ENCODE measurements around the gene TUBGCP6.

Gene TUBGCP6

DNA sequence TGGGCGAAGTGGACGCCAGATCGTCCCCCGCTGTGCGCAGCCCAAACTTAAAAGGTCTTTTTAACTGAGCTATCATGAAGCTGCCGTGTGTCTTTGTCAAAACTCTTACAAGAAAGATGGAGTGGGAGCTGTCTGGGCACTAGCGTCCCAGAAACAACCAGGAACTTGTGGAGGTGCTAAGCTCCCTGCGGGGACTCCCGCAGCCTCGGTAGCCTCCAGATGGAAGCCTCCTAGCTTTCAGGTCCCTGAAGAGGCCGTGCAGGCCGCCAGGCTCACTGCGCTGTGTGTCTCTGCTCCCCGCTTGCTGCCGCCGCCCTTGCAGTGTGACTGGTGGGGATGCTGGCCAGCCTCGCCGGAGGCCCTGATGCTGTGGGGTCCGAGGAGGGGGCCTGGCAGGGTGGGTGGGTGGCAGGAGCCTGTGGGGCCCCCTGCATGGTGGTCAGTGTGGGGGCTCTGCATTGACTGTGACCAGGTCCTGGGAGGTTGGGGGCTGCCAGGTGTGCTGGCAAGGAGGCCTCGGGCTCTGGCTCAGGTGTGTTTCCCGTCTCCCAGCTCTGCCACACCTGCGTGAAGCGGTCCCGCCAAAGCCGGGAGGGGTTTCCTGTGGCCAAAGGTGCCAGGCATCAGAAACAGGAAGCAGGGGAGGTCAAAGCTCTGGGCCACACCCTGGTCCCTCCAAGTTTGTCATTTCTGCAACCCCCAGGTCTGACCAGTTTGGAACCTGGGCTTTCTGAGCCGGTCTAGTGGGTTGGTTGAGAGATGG lies 57.9 kb downstream of the TUBGCP6 start:
- H3K27me3 ChIP-seq (ENCODE audit: control insufficient read depth, insufficient read depth, low read length) = peaks cover 6% of the 10 kb centered on the region; the same call in 1 of the 2 replicates
- H3K4me3 ChIP-seq (ENCODE audit: low read depth, low read length) = peak overlapping the region; percentile 66
- H3K9me3 ChIP-seq (ENCODE audit: control insufficient read depth, insufficient read depth, low read length) = no peaks in the 10 kb centered on the region
- no peak overlapping the region for H3K27ac ChIP-seq (ENCODE audit: low read depth, low read length)
- 0 out of 2 replicates have a peak, but pooled peaks cover 7% of the 10 kb centered on the region for H3K36me3 ChIP-seq (ENCODE audit: control insufficient read depth, insufficient read depth, low read length)
- H3K4me1 ChIP-seq (ENCODE audit: control insufficient read depth, insufficient read depth, low read length) = peaks cover 17% of the 10 kb centered on the region; the same call in 1 of the 2 replicates
- H3K9ac ChIP-seq (ENCODE audit: low read depth, low read length) = no peak overlapping the region

DNA sequence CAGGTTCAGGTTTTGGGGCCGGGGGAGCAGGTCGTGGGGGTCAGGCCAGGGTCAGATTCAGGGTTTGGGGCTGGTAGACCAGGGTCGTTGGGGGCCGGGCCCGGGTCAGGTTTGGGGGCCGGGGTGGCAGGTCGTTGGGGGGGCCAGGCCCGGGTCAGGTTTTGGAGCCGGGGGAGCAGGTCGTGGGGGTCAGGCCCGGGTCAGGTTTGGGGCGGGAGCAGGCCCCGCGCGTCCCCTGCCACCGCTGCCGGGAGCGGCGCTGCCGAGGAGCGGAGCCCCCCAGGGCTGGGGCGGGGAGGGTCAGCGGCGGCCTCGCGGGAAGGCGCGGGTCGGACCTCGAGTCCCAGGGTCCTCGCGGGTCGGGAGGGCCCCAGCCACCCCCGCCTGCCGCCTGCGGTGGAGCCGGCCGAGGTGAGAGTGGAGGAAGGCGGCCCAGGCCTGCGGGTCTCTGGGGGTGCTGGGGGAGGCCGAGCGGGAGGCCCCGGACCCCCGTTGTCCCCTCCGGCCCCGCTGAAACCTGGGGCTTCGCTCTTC lies 58.6 kb downstream of the TUBGCP6 start:
- Histone ChIP-seq H3K9ac (ENCODE audit: low read depth, low read length) (no peak overlapping the region), H3K36me3 (ENCODE audit: control insufficient read depth, insufficient read depth, low read length) (0 out of 2 replicates have a peak, but pooled peaks cover 4% of the 10 kb centered on the region), H3K9me3 (ENCODE audit: control insufficient read depth, insufficient read depth, low read length) (no peaks in the 10 kb centered on the region), H3K4me1 (ENCODE audit: control insufficient read depth, insufficient read depth, low read length) (peaks cover 17% of the 10 kb centered on the region; the same call in 1 of the 2 replicates), H3K4me3 (ENCODE audit: low read depth, low read length) (peak overlapping the region; percentile 66), H3K27me3 (ENCODE audit: control insufficient read depth, insufficient read depth, low read length) (peaks cover 6% of the 10 kb centered on the region; the same call in 1 of the 2 replicates), H3K27ac (ENCODE audit: low read depth, low read length) (no peak overlapping the region)

- peaks cover 17% of the 10 kb centered on the region; the same call in 1 of the 2 replicates for H3K4me1 ChIP-seq (ENCODE audit: control insufficient read depth, insufficient read depth, low read length)
- H3K9ac ChIP-seq (ENCODE audit: low read depth, low read length) = no peak within 1 kb of the TSS
- H3K36me3 ChIP-seq (ENCODE audit: control insufficient read depth, insufficient read depth, low read length) = 0 out of 2 replicates have a peak, but pooled peaks cover 3% of the 10 kb centered on the region
- H3K27ac ChIP-seq (ENCODE audit: low read depth, low read length) = no peak within 1 kb of the TSS
- peak within 1 kb of the TSS; percentile 71 for H3K4me3 ChIP-seq (ENCODE audit: low read depth, low read length)
- H3K9me3 ChIP-seq (ENCODE audit: control insufficient read depth, insufficient read depth, low read length) = no peaks in the 10 kb centered on the region
- H3K27me3 ChIP-seq (ENCODE audit: control insufficient read depth, insufficient read depth, low read length) = peaks cover 6% of the 10 kb centered on the region; the same call in 1 of the 2 replicates
Observed at GRCh38 chr22:50185375-50186087, 59.3 kb downstream of the TUBGCP6 start, which contains the start of gene TRABD. TRABD (plus strand) TSS chr22:50185913; CDS start chr22:50193061, 7,148 bp downstream.

DNA sequence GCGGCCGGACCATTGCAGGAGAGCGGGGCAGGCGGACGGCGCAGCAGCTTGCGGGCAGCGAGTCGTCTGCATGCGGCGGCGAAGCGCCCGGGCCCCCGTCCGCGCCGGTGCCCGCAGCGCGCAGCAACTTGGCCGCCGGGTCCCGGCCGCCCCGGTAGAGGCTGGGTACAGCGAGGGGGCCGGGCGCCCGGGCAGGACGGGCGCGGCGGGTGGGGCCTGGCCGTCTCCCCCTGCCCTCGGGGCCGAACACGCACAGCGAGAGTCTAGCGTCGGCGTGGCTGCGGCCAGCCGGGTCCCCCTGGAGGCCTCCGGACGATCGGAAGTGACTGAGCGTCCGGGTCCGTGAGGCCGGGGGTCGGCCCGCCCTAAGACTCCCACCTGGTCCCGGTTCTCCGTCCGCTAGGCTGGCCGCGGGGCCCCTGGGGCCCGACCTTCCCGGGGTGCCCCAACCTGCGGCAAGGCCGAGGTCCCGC lies 59.9 kb downstream of the TUBGCP6 start:
- H3K27ac ChIP-seq (ENCODE audit: low read depth, low read length) = no peak overlapping the region
- peaks cover 13% of the 10 kb centered on the region; the same call in 1 of the 2 replicates for H3K4me1 ChIP-seq (ENCODE audit: control insufficient read depth, insufficient read depth, low read length)
- peaks cover 6% of the 10 kb centered on the region; the same call in 1 of the 2 replicates for H3K27me3 ChIP-seq (ENCODE audit: control insufficient read depth, insufficient read depth, low read length)
- 0 out of 2 replicates have a peak, but pooled peaks cover 3% of the 10 kb centered on the region for H3K36me3 ChIP-seq (ENCODE audit: control insufficient read depth, insufficient read depth, low read length)
- H3K9me3 ChIP-seq (ENCODE audit: control insufficient read depth, insufficient read depth, low read length) = no peaks in the 10 kb centered on the region
- H3K9ac ChIP-seq (ENCODE audit: low read depth, low read length) = no peak overlapping the region
- H3K4me3 ChIP-seq (ENCODE audit: low read depth, low read length) = peak overlapping the region; percentile 71

DNA sequence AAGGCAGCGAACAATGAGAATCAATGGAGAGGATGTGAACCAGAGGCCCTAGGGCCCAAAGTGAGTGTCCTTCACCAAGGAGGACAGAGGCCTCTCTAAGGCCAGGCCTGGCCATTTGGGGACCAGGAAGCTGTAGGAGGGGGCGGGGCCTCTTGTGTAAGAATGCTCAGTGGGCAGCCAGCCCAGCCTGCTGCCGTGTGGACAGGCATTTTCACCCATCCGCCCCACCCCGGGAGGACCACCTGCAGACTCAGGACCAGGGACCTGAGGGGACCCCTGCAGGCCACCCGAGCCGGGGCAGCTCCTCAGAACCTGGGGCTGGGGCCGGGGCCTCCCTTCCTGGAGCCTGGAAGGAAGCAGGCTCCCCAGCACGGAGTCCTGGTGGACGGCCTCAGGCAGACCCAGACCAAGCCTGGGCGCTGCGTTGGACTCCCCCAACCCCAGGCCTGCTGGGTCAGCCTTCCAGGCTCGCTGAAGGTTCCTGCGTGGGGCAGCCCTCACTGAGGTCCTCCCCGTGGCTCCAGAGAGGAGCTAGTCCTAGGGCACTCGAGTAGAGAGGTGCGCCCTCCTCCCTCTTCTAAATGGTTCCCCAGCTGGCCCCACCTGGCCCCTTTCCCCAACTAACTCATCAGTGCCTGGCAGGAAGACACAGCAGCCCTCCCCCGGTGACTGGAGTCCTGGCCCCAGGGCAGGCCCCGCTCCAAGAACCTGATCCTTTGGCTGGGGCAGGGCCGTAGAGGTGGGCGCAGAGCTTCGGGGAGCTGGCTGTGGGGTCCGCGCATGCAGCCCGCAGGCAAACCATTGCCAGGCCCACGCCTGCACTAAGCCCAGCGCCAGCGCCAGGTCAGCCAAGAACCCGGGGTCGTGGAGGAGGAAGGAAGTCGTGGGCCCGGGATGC lies 60.6 kb downstream of the TUBGCP6 start:
- Histone ChIP-seq H3K4me1 (ENCODE audit: control insufficient read depth, insufficient read depth, low read length) (peaks cover 12% of the 10 kb centered on the region; the same call in 1 of the 2 replicates), H3K9ac (ENCODE audit: low read depth, low read length) (no peak overlapping the region), H3K9me3 (ENCODE audit: control insufficient read depth, insufficient read depth, low read length) (no peaks in the 10 kb centered on the region), H3K27ac (ENCODE audit: low read depth, low read length) (no peak overlapping the region), H3K36me3 (ENCODE audit: control insufficient read depth, insufficient read depth, low read length) (0 out of 2 replicates have a peak, but pooled peaks cover 6% of the 10 kb centered on the region), H3K27me3 (ENCODE audit: control insufficient read depth, insufficient read depth, low read length) (peaks cover 6% of the 10 kb centered on the region; the same call in 1 of the 2 replicates), H3K4me3 (ENCODE audit: low read depth, low read length) (peak overlapping the region; percentile 71; the same call in 1 of the 2 replicates)

DNA sequence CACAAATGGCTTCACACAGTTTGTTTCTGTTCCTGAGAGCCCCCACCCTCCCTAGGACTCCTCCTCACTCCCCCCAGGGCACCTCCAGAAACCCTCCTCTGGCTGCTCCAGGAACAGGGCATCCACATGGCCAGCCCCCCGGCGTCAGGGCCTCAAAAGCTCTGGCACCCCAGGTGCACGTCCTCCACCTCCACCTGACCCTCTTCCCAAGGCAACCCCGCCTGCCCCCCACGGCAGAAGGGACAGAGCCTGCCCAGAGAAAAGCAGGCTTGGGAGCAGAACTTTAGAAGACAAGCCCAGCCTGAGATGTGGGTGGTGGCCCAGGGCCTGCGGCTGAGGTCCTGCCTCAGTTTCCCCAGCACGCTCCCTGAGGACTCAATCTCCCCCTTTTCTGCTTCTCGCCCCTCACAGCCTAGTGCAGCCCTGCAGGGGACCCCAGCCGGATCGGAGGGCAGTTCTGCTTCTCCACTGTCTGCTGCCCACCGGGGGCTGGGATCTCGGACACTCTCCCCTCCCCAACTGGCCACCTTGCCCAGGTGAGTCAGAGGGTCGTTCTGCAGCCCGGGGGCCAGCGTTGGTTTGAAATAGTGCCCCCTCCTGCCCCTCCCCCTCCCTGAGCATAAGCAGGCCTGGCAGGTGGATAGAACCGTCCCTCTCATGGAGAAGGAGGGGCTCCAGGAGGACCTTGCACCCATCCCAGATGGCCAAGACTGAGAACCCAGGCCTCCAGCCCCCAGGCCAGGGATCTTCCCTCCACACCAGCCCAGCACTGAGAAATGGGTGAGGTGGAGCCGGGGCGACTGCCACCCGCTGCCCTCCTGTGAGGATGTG lies 61.5 kb downstream of the TUBGCP6 start:
- peaks cover 6% of the 10 kb centered on the region; the same call in 1 of the 2 replicates for H3K27me3 ChIP-seq (ENCODE audit: control insufficient read depth, insufficient read depth, low read length)

DNA sequence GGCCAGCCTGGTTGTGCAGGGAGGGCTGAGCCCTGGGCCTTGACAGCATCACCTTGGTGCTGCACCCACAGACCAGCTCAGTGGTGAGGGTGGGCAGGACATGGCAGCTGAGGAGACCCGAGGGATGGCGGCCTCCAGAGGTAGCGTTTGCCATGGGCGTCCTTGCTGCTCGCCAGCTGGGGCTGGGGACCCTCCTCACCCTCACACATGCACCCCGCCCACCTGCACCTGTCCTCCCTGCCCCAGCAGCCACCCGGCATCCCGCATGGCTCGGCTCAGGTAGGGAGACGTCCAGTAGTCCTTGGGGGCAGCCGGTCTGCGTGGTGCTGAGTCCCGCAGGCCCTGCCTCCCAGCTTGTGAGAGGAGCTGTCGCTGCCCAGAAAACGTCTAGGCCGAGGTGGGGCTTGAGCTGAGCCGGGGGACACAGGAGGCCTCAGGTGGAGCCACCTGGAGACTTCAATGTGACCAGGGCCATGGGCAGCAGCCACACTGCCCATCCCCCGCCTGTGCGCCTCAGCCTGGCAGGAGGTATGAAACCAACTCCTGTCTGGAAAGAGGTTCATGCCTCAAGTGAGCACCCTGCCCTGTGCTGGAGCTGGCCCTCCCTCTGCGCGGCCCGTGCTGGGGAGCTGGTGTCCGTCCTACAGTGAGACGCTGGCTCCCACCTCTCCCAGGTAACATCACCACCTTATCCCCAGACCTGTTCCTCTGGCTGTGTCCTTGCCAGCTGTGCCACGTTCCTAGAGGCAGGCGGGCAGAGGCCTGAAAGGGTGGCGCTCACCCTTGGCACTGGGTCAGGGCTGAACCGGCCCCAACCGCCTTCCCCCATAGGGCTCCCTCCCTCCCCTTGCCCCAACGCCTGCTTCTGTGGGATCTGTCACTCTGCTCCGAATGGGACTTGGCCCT lies 62.4 kb downstream of the TUBGCP6 start:
- Histone ChIP-seq H3K9me3 (ENCODE audit: control insufficient read depth, insufficient read depth, low read length) (no peaks in the 10 kb centered on the region), H3K27ac (ENCODE audit: low read depth, low read length) (no peak overlapping the region), H3K9ac (ENCODE audit: low read depth, low read length) (no peak overlapping the region), H3K36me3 (ENCODE audit: control insufficient read depth, insufficient read depth, low read length) (0 out of 2 replicates have a peak, but pooled peaks cover 4% of the 10 kb centered on the region), H3K4me1 (ENCODE audit: control insufficient read depth, insufficient read depth, low read length) (peaks cover 12% of the 10 kb centered on the region; the same call in 1 of the 2 replicates), H3K4me3 (ENCODE audit: low read depth, low read length) (no peak overlapping the region), H3K27me3 (ENCODE audit: control insufficient read depth, insufficient read depth, low read length) (peaks cover 6% of the 10 kb centered on the region; the same call in 1 of the 2 replicates)

More for the DNA sequence above, 61.5 kb downstream of the TUBGCP6 start:
- Histone ChIP-seq H3K27ac (ENCODE audit: low read depth, low read length) (no peak overlapping the region), H3K9me3 (ENCODE audit: control insufficient read depth, insufficient read depth, low read length) (no peaks in the 10 kb centered on the region), H3K9ac (ENCODE audit: low read depth, low read length) (no peak overlapping the region), H3K36me3 (ENCODE audit: control insufficient read depth, insufficient read depth, low read length) (0 out of 2 replicates have a peak, but pooled peaks cover 4% of the 10 kb centered on the region), H3K4me3 (ENCODE audit: low read depth, low read length) (no peak overlapping the region), H3K4me1 (ENCODE audit: control insufficient read depth, insufficient read depth, low read length) (peaks cover 12% of the 10 kb centered on the region; the same call in 1 of the 2 replicates)

DNA sequence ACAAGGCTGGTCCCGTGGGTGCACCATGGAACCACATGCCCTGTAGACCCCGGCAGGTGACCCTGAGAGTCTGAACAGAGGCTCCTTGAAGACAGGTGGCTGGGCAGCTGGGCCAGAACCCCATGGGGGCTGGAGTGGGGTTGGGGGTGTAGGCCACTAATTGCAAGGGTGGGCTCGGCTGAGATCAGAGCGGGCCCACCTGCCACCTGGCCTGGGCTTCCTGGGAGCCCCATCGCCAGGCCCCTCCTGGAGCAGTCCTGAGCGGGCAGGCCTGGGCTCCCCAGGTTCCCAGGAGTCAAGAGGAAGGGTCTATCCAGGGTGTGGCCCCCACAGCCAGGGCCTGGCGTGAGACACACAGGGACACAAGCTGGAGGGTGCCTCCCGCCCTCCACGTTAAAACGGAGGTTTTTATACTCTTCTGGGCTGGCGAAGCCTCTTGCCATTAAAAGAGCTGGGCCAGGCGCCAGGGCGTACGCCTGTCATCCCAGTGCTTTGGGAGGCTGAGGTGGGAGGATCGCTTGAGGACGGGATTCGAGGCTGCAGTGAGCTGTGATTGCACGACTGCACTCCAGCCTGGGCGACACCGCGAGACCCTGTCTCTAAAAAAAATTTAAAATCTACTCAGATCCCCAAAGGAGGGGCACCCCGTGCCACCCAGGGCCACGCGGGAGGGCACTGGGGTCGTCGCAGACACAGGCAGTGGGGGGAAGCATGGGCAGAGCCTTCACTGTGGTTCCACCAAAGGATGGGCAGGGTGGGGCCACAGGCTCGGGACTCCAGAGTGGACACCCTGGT lies 63.9 kb downstream of the TUBGCP6 start:
- Histone ChIP-seq H3K27ac (ENCODE audit: low read depth, low read length) (no peak overlapping the region), H3K36me3 (ENCODE audit: control insufficient read depth, insufficient read depth, low read length) (0 out of 2 replicates have a peak, but pooled peaks cover 4% of the 10 kb centered on the region), H3K4me3 (ENCODE audit: low read depth, low read length) (no peak overlapping the region), H3K4me1 (ENCODE audit: control insufficient read depth, insufficient read depth, low read length) (peaks cover 9% of the 10 kb centered on the region; the same call in 1 of the 2 replicates), H3K27me3 (ENCODE audit: control insufficient read depth, insufficient read depth, low read length) (peaks cover 6% of the 10 kb centered on the region; the same call in 1 of the 2 replicates), H3K9ac (ENCODE audit: low read depth, low read length) (no peak overlapping the region), H3K9me3 (ENCODE audit: control insufficient read depth, insufficient read depth, low read length) (no peaks in the 10 kb centered on the region)
